NT2/D1 (cell line): ENCODE results near the gene PRAC2.

ENCODE experiments used
- SUZ12 ChIP-seq: IDR thresholded peaks from 2 replicates; pipeline ENCODE4 v1.6.1; 2011; ENCODE audit not compliant: insufficient read length, insufficient read depth; ENCODE audit errors: extremely low read depth
- YY1 ChIP-seq: IDR thresholded peaks from 2 replicates; pipeline ENCODE4 v1.6.1; 2011; ENCODE audit not compliant: insufficient read length, insufficient read depth
- ZNF274 ChIP-seq: IDR thresholded peaks from 2 replicates; pipeline ENCODE4 v1.6.1; 2011; ENCODE audit warnings: mild to moderate bottlenecking, low read depth, low read length

- TF ChIP-seq YY1 (no peak), ZNF274 (no peak), SUZ12 (no peak)
Observed at GRCh38 chr17:48730240-48730550, 7.2 kb downstream of the PRAC2 start.
